C4-2B (cell line): ENCODE data around the gene AGFG2.

Source experiments
- ZFX ChIP-seq: fragments of 450-650 bp; IDR thresholded peaks from 2 replicates; pipeline ENCODE4 v1.6.1; 2017
- TF ChIP-seq, protein P1 (sequence below): fragments of 450-650 bp; conservative IDR thresholded peaks from 2 replicates; pipeline ENCODE4 v1.5.1; 2017; ENCODE audit warnings: mild to moderate bottlenecking

DNA sequence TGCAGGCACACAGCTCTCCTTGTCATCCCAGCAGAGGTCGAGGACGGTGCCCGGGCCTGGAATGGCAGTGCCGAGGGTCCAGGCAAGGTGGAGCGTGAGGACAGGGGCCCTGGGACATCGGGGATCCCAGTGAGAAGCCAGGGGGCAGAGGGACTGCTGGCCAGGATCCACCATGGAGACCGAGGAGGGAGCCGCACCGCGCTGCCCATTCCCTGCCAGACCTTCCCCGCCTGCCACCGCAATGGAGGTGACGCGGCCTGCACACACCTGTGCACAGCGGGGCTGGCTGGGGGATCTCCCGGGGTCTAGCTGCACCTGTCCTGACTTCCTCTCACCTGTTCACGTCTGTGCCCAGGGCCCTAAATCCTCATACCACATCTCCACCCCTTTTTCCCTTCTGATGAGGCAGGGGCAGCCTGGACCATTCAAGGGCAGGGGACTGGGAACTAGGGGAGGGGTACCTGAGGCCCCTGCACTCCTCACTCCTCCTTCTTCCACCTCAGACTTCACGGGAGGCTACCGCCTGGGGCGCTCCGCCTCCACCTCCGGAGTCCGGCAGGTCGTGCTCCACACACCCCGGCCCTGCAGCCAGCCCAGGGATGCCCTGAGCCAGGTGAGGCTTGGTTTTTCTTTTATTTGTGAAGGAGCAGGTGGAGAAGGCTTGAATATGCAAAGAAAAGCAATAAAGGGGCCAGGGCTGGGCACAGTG is 48.4 kb upstream of the AGFG2 start:
- TF ChIP-seq, protein P1, sequence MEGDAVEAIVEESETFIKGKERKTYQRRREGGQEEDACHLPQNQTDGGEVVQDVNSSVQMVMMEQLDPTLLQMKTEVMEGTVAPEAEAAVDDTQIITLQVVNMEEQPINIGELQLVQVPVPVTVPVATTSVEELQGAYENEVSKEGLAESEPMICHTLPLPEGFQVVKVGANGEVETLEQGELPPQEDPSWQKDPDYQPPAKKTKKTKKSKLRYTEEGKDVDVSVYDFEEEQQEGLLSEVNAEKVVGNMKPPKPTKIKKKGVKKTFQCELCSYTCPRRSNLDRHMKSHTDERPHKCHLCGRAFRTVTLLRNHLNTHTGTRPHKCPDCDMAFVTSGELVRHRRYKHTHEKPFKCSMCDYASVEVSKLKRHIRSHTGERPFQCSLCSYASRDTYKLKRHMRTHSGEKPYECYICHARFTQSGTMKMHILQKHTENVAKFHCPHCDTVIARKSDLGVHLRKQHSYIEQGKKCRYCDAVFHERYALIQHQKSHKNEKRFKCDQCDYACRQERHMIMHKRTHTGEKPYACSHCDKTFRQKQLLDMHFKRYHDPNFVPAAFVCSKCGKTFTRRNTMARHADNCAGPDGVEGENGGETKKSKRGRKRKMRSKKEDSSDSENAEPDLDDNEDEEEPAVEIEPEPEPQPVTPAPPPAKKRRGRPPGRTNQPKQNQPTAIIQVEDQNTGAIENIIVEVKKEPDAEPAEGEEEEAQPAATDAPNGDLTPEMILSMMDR = no peak
- TF ChIP-seq ZFX = no peak
